Umbilical cord (tissue), 2 donors: Measurements from ENCODE around the gene CENPX. TPM values are rescaled to one million over a fixed set of nuclear protein-coding genes. Genes with fewer than 3 reads are reported as not detected.
A peak's percentile ranks its signal among the peaks of the same experiment; 100 is the strongest.

Experiments used
- DNase-seq: peaks from one replicate; pipeline ENCODE4 v3.0.0-alpha.2; 2015; ENCODE audit warnings: low spot score
- total RNA-seq: library from RNA; depleted of rRNA; stranded (reverse); fragments of >200 nt; gene quantifications from one replicate; pipeline ENCODE4 v1.2.3, GENCODE V29; 2014; ENCODE audit warnings: low replicate concordance; ENCODE audit not compliant: insufficient read depth

CENPX gene
- total RNA-seq, 1 donor from 2014 or later, result 1.2 TPM

GRCh38 chr17:81980707-81981343 lies 41.9 kb downstream of the CENPX start:
- no peak for DNase-seq

GRCh38 chr17:81980122-81980521 lies 42.6 kb downstream of the CENPX start:
- DNase-seq, result no peak

DNA sequence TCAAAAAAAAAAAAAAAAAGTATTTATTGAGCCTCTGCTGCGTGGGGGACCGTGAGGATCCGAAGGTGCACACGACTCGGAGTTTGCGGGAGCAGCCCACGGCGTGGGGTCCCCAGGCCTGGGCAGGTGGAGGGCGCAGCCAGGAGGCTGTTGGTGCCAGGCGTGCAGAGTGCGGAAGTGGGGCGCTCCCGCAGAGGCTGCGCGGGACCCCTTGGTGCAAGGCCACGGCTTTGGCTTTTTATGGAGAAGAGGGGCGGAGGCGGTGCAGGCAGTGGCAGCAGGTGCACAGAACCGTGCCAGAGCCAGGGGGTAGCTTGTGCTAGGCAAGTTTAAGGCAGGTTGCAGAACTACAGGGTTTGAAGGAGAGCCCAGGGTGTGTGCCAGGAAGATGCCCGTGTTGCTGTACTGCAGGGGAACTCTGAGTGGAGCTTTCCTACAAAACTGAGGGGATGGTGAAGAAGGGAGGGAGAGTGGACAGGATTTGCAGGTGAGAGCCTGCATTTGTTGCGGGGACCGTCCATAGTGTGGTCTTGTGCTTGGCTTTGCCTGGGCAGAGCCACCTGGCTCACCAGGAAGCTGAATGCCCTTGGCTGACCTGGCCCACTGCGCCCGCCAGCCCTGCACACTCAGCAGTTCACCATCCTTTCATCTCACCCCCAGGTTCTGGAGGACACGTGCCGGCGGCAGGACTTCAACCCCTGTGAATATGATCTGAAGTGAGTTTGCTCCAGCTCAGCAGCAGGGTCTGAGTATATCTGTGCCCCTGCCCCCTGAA lies 44.0 kb downstream of the CENPX start:
- DNase-seq, result no peak

- DNase-seq, result peak; percentile 91
Measured at GRCh38 chr17:81977211-81977808, 45.4 kb downstream of the CENPX start, which contains the start of gene ASPSCR1. ASPSCR1 (plus strand) TSS chr17:81977629; CDS start chr17:81977647, 18 bp downstream.

DNA sequence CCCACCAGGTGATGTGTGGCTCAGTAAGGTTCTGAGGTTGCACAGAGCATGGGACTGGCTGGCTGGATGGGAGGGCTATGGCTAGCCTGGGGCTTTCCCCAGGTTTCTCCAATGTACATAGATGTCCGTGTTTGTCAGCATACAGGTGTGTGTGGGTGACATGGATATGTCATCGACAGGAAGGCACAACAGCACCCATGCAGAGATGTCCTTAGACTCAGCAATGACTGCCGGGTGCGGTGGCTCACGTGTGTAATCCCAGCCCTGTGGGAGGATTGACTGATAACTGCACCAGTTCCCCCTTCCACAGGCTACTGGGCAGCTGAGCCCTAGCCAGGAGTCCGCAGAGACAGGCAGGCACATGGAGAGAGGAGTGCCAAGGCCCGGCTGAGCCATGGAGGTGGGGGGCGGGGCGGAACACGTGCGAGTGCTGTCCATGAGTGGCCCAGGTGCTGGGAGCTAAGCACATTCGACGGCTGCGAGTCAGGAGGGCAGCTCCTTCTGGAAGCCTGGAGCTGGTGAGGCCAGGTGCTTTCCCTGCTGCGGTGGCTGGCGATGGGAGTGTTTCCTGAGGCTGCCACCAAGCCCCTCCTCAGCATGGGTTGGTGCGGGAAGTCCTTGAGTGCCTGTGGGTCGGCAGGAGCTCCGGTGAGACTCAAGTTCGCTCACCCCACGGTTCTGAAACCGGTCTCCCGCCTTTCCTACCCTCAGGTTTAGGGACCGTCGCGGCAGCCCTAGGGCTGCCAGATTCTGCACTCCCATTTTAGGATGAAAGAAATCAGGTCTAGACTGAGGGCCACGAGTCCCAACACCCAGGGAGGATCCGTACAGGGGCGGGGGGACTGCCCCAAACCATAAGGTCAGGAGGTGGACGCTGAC lies 46.1 kb downstream of the CENPX start:
- no peak for DNase-seq

GRCh38 chr17:81973432-81973831 lies 49.2 kb downstream of the CENPX start:
- no peak for DNase-seq

- DNase-seq, result no peak
Measured at GRCh38 chr17:81968850-81969812, 53.5 kb downstream of the CENPX start.

Other genes with a start within 250 kb of the CENPX start
- gene GCGR, start 218.7 kb downstream of the CENPX start, total RNA-seq, result 2.9 TPM
- gene MCRIP1, start 189.6 kb downstream of the CENPX start, total RNA-seq, result 64.0 TPM
- 4.1 TPM for gene PPP1R27, start 187.8 kb downstream of the CENPX start, total RNA-seq
- 844 TPM for gene P4HB, start 162.3 kb downstream of the CENPX start, total RNA-seq
- 57.5 TPM for gene ARHGDIA, start 151.5 kb downstream of the CENPX start, total RNA-seq
- gene ALYREF, start 131.3 kb downstream of the CENPX start, total RNA-seq, result 96.8 TPM
- 103 TPM for gene ANAPC11, start 131.2 kb downstream of the CENPX start, total RNA-seq
- 1.4 TPM for gene NPB, start 120.6 kb downstream of the CENPX start, total RNA-seq
- gene PCYT2, start 111.5 kb downstream of the CENPX start, total RNA-seq, result 21.2 TPM
- 9.9 TPM for gene SIRT7, start 104.7 kb downstream of the CENPX start, total RNA-seq
- gene MAFG, start 95.1 kb downstream of the CENPX start, total RNA-seq, result 8.4 TPM
- gene PYCR1, start 85.6 kb downstream of the CENPX start, total RNA-seq, result 77.5 TPM
- gene MYADML2, start 75.6 kb downstream of the CENPX start, total RNA-seq, result 0.72 TPM
- gene NOTUM, start 61.7 kb downstream of the CENPX start, total RNA-seq, result not detected
- 24.1 TPM for gene ASPSCR1, start 45.2 kb downstream of the CENPX start, total RNA-seq
- gene LRRC45, start 427 bp upstream of the CENPX start, total RNA-seq, result 4.6 TPM
- 8.7 TPM for gene RAC3, start 8.8 kb upstream of the CENPX start, total RNA-seq
- gene DCXR, start 14.8 kb upstream of the CENPX start, total RNA-seq, result 22.4 TPM
- gene RFNG, start 28.9 kb upstream of the CENPX start, total RNA-seq, result 33.2 TPM
- 39.7 TPM for gene GPS1, start 29.0 kb upstream of the CENPX start, total RNA-seq
- gene DUS1L, start 42.9 kb upstream of the CENPX start, total RNA-seq, result 83.3 TPM
- 14.2 TPM for gene FASN, start 75.4 kb upstream of the CENPX start, total RNA-seq
- 17.1 TPM for gene CCDC57, start 190.0 kb upstream of the CENPX start, total RNA-seq
- 140 TPM for gene SLC16A3, start 206.2 kb upstream of the CENPX start, total RNA-seq